ENCODE data around the gene AKAP5. TPM values are rescaled to one million over a fixed set of nuclear protein-coding genes. Genes with fewer than 3 reads are reported as not detected.

AKAP5 gene
- total and polyA plus RNA-seq, 2 experiments from 2014 or later, result 1.0 to 3.4 TPM

DNA sequence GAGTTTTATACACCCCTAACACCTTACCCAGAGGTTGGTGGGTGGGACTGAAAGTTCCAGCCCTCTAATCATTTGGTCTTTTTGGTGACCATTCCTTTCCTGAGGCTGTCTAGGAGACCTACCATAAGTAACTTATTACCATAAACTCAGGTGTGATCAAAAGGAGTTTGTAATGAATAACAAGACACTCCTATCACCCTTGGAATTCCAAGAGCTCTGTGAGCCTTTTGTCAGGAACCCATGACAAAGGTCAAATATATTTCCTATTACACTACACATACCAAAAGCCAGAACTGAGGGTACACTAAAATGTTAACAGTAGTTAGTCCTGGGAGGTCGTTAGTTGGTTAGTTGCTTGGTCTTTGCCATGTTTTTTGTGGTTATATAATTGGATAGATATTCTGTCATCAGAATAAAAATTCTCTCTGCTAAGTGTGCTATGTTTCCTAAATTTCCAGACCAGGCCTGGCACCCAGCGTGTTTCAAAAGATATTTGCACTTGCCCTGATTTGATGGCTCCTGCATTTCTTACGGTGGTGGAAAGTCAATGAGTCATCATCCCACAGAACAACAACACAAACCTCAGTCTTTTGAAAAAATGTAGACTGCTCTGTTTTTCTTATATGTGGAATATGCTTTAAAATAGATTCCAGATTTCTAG, 27.0 kb upstream of the AKAP5 start (continued):
- TF ChIP-seq, protein P1, sequence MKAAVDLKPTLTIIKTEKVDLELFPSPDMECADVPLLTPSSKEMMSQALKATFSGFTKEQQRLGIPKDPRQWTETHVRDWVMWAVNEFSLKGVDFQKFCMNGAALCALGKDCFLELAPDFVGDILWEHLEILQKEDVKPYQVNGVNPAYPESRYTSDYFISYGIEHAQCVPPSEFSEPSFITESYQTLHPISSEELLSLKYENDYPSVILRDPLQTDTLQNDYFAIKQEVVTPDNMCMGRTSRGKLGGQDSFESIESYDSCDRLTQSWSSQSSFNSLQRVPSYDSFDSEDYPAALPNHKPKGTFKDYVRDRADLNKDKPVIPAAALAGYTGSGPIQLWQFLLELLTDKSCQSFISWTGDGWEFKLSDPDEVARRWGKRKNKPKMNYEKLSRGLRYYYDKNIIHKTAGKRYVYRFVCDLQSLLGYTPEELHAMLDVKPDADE (IDR thresholded peaks at IDR 0.05), result no peak
- TF ChIP-seq, protein P2, sequence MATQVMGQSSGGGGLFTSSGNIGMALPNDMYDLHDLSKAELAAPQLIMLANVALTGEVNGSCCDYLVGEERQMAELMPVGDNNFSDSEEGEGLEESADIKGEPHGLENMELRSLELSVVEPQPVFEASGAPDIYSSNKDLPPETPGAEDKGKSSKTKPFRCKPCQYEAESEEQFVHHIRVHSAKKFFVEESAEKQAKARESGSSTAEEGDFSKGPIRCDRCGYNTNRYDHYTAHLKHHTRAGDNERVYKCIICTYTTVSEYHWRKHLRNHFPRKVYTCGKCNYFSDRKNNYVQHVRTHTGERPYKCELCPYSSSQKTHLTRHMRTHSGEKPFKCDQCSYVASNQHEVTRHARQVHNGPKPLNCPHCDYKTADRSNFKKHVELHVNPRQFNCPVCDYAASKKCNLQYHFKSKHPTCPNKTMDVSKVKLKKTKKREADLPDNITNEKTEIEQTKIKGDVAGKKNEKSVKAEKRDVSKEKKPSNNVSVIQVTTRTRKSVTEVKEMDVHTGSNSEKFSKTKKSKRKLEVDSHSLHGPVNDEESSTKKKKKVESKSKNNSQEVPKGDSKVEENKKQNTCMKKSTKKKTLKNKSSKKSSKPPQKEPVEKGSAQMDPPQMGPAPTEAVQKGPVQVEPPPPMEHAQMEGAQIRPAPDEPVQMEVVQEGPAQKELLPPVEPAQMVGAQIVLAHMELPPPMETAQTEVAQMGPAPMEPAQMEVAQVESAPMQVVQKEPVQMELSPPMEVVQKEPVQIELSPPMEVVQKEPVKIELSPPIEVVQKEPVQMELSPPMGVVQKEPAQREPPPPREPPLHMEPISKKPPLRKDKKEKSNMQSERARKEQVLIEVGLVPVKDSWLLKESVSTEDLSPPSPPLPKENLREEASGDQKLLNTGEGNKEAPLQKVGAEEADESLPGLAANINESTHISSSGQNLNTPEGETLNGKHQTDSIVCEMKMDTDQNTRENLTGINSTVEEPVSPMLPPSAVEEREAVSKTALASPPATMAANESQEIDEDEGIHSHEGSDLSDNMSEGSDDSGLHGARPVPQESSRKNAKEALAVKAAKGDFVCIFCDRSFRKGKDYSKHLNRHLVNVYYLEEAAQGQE (IDR thresholded peaks at IDR 0.05; ENCODE audit: unreplicated experiment), result no peak

DNA sequence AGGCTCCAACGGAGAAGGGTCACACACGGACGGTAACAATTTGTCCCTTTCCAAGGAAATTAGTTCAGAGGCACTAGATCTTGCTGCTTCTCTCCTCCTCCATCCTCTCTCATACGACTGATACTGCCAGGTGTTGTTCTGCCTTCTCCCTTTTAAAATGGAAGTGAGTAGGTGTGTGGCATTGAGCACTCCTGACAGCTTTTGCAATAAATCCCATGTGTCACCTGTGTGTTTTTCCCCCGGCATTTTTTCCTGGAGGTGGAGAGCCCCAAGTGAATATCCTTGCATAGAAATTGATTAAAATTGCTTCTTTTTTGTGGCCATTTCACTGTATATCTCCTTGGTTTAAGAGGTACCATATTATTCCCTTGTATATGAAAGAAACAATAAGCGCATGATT, 26.2 kb upstream of the AKAP5 start:
- Mint-ChIP-seq H3K4me3 (no peak overlapping the region), H3K36me3 (ENCODE audit: low read depth) (peaks cover 89% of the 10 kb centered on the region), H3K9me3 (no peaks in the 10 kb centered on the region), H3K27me3 (ENCODE audit: insufficient read depth, low read depth, poor library complexity) (peaks cover 6% of the 10 kb centered on the region), H3K27ac (no peak overlapping the region), H3K4me1 (no peaks in the 10 kb centered on the region)
- H3F3A ChIP-seq (replicated peaks; ENCODE audit: low read depth), result peaks cover 6% of the 10 kb centered on the region; the same call in 1 of the 2 replicates
- ATAC-seq (no peak), DNase-seq (ENCODE audit: low spot score) (no peak)
- H3K4me3 ChIP-seq, result no peak overlapping the region
- H3K27ac ChIP-seq (ENCODE audit: low read depth), result no peak overlapping the region
- peaks cover 15% of the 10 kb centered on the region for H4K20me1 ChIP-seq (replicated peaks; ENCODE audit: insufficient read depth)
- H2AFZ ChIP-seq, result no peak overlapping the region
- H3K9me2 ChIP-seq (ENCODE audit: insufficient read depth), result no peaks in the 10 kb centered on the region
- H3K27me3 ChIP-seq (ENCODE audit: insufficient read depth), result no peaks in the 10 kb centered on the region
- H3K36me3 ChIP-seq (ENCODE audit: insufficient read depth), result peaks cover 88% of the 10 kb centered on the region
- H3K79me2 ChIP-seq (replicated peaks; ENCODE audit: insufficient read depth), result no peaks in the 10 kb centered on the region
- H3K4me1 ChIP-seq (ENCODE audit: insufficient read depth), result no peaks in the 10 kb centered on the region
- H3K4me2 ChIP-seq, result no peak overlapping the region
- no peak for TF ChIP-seq ZNF331 (CRISPR knock-in tag; IDR thresholded peaks at IDR 0.05; ENCODE audit: low read depth)
- no peak for TF ChIP-seq EZH2phosphoT487 (IDR thresholded peaks at IDR 0.05; ENCODE audit: unreplicated experiment)
- no peak for TF ChIP-seq STAT1 (IDR thresholded peaks at IDR 0.05; ENCODE audit: unreplicated experiment)
- TF ChIP-seq ZNF114 (CRISPR knock-in tag; IDR thresholded peaks at IDR 0.05), result no peak
- TF ChIP-seq, protein P3, sequence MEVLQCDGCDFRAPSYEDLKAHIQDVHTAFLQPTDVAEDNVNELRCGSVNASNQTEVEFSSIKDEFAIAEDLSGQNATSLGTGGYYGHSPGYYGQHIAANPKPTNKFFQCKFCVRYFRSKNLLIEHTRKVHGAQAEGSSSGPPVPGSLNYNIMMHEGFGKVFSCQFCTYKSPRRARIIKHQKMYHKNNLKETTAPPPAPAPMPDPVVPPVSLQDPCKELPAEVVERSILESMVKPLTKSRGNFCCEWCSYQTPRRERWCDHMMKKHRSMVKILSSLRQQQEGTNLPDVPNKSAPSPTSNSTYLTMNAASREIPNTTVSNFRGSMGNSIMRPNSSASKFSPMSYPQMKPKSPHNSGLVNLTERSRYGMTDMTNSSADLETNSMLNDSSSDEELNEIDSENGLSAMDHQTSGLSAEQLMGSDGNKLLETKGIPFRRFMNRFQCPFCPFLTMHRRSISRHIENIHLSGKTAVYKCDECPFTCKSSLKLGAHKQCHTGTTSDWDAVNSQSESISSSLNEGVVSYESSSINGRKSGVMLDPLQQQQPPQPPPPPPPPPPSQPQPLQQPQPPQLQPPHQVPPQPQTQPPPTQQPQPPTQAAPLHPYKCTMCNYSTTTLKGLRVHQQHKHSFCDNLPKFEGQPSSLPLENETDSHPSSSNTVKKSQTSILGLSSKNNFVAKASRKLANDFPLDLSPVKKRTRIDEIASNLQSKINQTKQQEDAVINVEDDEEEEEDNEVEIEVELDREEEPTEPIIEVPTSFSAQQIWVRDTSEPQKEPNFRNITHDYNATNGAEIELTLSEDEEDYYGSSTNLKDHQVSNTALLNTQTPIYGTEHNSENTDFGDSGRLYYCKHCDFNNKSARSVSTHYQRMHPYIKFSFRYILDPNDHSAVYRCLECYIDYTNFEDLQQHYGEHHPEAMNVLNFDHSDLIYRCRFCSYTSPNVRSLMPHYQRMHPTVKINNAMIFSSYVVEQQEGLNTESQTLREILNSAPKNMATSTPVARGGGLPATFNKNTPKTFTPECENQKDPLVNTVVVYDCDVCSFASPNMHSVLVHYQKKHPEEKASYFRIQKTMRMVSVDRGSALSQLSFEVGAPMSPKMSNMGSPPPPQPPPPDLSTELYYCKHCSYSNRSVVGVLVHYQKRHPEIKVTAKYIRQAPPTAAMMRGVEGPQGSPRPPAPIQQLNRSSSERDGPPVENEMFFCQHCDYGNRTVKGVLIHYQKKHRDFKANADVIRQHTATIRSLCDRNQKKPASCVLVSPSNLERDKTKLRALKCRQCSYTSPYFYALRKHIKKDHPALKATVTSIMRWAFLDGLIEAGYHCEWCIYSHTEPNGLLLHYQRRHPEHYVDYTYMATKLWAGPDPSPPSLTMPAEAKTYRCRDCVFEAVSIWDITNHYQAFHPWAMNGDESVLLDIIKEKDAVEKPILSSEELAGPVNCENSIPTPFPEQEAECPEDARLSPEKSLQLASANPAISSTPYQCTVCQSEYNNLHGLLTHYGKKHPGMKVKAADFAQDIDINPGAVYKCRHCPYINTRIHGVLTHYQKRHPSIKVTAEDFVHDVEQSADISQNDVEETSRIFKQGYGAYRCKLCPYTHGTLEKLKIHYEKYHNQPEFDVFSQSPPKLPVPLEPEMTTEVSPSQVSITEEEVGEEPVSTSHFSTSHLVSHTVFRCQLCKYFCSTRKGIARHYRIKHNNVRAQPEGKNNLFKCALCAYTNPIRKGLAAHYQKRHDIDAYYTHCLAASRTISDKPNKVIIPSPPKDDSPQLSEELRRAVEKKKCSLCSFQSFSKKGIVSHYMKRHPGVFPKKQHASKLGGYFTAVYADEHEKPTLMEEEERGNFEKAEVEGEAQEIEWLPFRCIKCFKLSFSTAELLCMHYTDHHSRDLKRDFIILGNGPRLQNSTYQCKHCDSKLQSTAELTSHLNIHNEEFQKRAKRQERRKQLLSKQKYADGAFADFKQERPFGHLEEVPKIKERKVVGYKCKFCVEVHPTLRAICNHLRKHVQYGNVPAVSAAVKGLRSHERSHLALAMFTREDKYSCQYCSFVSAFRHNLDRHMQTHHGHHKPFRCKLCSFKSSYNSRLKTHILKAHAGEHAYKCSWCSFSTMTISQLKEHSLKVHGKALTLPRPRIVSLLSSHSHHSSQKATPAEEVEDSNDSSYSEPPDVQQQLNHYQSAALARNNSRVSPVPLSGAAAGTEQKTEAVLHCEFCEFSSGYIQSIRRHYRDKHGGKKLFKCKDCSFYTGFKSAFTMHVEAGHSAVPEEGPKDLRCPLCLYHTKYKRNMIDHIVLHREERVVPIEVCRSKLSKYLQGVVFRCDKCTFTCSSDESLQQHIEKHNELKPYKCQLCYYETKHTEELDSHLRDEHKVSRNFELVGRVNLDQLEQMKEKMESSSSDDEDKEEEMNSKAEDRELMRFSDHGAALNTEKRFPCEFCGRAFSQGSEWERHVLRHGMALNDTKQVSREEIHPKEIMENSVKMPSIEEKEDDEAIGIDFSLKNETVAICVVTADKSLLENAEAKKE (CRISPR knock-in tag; IDR thresholded peaks at IDR 0.05), result no peak
- TF ChIP-seq EZH2 (IDR thresholded peaks at IDR 0.05; ENCODE audit: low read depth, unreplicated experiment), result no peak
- TF ChIP-seq, protein P4, sequence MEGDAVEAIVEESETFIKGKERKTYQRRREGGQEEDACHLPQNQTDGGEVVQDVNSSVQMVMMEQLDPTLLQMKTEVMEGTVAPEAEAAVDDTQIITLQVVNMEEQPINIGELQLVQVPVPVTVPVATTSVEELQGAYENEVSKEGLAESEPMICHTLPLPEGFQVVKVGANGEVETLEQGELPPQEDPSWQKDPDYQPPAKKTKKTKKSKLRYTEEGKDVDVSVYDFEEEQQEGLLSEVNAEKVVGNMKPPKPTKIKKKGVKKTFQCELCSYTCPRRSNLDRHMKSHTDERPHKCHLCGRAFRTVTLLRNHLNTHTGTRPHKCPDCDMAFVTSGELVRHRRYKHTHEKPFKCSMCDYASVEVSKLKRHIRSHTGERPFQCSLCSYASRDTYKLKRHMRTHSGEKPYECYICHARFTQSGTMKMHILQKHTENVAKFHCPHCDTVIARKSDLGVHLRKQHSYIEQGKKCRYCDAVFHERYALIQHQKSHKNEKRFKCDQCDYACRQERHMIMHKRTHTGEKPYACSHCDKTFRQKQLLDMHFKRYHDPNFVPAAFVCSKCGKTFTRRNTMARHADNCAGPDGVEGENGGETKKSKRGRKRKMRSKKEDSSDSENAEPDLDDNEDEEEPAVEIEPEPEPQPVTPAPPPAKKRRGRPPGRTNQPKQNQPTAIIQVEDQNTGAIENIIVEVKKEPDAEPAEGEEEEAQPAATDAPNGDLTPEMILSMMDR (conservative IDR thresholded peaks at IDR 0.05; ENCODE audit: low read depth in 2 of 2), result no peak
